Stimulated activated CD4-positive, alpha-beta T cell treated with anti-CD3 and anti-CD28 coated beads, Interleukin-2, amount 100 ng/mL, for 24 hours (primary cell): Measurements from ENCODE around the gene CNOT6.
"Not testable (repeated sequence)": the region's sequence is repeated elsewhere in the genome, so short reads cannot be mapped to it uniquely, and the experiment has no call there.

Experiments used
- DNase-seq, 2 donors: peaks; one replicate each; pipeline ENCODE4 v3.0.0-alpha.2; 2020

CNOT6 gene

DNA sequence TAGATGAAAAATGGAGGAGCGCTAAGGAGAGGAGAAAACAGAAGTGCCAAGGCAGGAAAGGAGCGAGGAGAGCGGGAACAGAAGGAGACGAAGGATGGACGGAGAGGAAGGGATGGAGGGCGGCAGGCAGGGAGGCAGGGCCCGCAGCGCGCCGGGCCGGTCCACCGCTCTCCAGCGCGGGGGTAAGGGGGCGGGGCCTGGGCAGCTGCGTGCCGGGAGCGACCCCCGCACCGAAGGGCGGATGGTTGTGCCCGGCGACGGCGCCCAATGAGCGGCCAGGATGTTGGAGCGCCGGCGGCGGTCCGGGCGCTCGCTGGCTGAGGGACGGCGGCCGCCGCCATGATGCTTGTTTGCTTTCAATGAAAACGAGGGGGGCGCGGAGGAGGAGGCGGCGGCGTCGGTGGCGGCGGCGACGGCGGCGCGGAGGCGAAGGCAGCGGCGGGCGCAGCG is at the start of gene CNOT6:
Gene CNOT6, plus strand, starts transcription at position 320 of the 450 bp plus-strand sequence. CDS start 34,898 bp downstream, outside the sequence.
- DNase-seq = peak; percentile 95 to 96

- DNase-seq = no peak
These were observed 39.4 kb upstream of the CNOT6 start for GRCh38 chr5:180454752-180455151.

DNA sequence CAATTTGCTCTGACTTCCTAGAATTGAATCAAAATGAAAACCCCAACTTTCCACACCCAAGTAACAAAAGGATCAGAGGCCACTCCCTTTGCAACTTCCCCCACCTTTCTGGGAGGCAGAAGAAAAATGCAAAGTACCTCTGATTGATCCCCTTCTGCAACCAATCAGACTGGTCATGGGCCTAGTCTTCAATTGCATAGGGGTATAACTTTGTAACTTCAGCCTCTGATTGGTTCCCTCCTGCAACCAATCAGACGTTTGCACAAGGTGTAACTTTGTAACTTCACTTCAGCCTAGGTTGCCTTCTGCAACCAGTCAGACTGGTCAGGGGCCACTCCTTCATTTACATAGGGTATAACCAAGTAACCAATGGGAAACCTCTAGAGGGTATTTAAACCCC is 38.3 kb upstream of the CNOT6 start:
- DNase-seq = no peak

DNA sequence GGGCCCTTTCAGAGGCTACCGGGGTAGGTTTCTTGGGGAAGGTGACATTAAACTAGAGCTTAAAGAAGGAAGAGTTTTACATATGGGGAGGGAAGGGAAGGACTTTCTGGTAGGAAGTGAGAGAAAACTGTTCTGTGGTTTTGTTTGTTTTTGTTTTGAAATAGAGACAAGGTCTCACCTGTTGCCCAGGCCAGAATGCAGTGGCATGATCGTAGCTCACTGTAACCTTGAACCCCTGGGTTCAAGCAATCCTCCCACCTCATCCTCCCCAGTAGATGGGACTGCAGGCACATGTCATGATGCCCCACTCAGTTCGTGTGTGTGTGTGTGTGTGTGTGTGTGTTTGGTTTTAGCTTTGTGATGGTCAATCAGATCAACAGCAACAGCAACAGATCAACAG is 37.4 kb upstream of the CNOT6 start:
- DNase-seq = no peak

DNA sequence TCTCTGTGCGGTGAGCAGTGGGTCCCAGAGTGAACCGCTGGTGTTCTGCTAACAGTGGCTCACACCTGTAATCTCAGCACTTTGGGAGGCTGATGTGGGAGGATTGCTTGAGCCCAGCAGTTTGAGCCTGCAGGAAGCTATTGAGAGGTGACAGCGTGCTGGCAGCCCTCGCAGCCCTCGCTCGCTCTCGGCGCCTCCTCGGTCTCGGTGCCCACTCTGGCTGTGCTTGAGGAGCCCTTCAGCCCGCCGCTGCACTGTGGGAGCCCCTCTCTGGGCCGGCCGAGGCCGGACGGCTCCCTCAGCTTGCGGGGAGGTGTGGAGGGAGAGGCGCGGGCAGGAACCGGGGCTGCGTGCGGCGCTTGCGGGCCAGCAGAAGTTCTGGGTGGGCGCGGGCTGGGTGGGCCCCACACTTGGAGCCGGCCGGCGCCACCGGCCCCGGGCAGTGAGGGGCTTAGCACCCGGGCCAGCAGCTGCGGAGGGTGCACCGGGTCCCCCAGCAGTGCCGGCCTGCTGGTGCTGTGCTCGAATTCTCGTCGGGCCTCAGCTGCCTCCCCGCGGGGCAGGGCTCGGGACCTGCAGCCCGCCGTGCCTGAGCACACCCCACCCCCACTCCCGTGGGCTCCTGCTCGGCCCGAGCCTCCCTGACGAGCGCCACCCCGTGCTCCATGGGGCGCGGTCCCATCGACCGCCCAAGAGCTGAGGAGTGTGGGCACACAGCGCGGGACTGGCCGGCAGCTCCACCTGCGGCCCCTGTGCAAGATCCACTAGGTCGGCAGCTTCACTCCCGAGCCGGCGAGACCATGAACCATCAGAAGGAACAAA is 35.1 kb upstream of the CNOT6 start:
- not testable (repeated sequence) for DNase-seq

GRCh38 chr5:180459674-180460142 is 34.5 kb upstream of the CNOT6 start:
- not testable (repeated sequence) for DNase-seq

DNA sequence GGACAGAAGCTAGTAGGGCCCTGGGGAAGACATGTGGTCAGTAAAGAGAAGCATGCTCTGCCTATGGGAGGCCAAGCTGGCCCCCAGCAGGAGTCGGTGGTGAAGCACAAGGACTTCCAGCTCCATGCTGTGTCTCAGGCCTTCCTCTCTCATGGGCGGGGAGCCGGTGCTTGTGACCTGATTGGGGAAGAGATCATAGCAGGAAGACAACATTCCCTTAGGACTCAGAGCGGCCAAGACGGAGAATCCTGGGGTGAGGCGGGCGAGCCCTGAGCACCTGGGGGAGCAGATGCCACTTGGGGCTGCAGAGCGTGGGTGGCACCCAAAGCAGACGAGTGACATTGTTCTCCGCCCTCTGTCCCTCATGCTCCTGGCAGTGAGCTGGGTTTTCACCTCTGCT is 33.3 kb upstream of the CNOT6 start:
- no peak for DNase-seq

- no peak for DNase-seq
These were observed 32.9 kb upstream of the CNOT6 start for GRCh38 chr5:180461303-180461702.

GRCh38 chr5:180463216-180463900 is 30.8 kb upstream of the CNOT6 start:
- no peak for DNase-seq

GRCh38 chr5:180463916-180464602 is 30.1 kb upstream of the CNOT6 start:
- DNase-seq = no peak

DNA sequence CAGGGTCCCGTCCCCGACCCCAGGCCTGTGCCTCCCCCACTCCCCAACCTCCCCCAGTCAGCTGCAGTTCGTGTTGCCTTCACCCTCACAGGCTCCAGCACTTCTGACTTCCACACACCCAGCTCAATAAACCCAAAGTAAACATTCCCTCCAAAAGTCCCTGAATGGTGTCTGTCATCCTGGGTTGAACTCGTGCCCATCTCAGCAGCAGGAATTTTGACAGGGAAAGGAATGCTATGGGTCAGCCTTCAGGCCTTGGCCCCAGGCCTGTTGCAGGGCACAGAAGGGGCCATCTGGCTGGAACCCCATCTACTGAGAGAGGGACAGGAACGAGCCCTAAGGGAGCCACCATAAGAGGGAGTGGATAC is 29.6 kb upstream of the CNOT6 start:
- DNase-seq = no peak

DNA sequence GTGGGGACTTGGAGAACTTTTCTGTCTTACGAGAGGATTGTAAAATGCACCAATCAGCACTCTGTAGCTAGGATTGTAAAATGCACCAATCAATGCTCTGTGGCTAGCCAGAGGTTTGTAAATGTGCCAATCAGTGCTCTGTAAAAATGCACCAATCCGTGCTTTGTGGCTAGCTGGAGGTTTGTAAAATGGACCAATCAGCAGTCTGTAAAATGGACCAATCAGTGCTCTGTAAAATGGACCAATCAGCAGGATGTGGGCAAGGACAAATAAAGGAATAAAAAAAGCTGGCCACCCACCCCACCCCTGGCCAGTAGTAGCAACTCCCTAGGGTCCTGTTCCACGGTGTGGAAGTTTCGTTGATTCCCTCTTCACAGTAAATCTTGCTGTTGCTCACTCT is 29.1 kb upstream of the CNOT6 start:
- DNase-seq = not testable (repeated sequence)

DNA sequence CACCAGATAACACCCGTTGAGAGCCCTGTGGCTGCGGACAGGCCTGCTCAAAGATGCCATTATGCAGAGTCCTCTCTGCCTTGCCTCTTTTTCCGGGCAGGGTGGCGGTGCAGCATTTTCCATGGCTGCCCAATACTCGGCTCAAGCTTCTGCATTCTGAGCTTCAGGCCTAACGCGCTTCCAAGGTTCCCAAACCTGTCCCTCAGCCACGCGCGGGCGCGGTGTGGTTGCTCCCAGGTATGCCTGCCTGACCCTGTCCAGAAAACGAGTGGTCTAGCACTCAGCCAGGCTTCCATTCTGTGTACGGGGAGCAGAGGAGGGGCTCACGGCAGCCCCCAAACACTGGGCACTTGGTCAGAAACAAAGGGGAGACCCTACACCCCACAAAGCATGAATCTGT is 27.9 kb upstream of the CNOT6 start:
- DNase-seq = no peak

- no peak for DNase-seq
These were observed 26.9 kb upstream of the CNOT6 start for GRCh38 chr5:180467028-180467975.

GRCh38 chr5:180467989-180468731 is 26.0 kb upstream of the CNOT6 start:
- no peak for DNase-seq

DNA sequence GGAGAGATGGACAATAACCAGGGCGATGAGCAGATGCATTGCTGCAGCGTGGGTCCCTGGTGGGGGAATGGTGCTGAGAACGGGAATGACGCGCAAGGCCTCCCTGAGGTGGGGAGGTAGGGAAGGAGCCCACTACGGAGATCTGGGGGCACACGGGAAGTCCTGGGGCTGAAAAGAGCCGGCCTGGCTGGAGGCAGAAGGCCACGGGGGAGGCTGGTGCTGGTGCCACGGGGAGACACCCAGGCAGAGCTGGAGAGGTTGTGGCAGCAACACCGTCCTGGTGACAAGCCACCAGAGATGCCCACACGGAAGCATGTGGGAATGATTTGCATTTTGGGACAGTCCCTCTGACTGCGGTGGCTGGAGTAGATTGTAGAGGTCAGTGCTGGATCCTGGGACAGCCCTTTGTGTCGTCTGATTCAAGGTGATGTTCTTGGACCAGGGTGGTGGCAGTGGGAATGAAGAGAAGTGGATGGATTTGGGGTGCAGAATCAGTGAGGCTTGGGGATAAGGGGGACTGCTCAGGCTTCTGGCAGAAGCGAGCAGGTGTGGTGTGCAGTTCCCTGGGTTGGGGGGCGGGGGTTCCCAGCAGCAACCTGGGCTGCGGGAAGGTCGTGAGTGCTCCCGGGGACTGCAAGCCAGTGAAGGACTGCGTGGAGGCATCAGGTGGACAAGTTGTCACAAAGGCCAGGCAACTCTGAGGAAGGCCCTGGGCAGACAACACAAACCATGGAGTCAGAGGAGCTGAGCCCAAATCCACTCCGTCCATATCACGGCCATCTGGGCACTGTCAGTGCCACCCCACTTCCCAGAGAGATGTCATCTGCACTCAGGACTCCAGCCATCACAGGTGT is 25.2 kb upstream of the CNOT6 start:
- DNase-seq = no peak

GRCh38 chr5:180469586-180469865 is 24.7 kb upstream of the CNOT6 start:
- DNase-seq = no peak

GRCh38 chr5:180469866-180470265 is 24.3 kb upstream of the CNOT6 start:
- no peak for DNase-seq

DNA sequence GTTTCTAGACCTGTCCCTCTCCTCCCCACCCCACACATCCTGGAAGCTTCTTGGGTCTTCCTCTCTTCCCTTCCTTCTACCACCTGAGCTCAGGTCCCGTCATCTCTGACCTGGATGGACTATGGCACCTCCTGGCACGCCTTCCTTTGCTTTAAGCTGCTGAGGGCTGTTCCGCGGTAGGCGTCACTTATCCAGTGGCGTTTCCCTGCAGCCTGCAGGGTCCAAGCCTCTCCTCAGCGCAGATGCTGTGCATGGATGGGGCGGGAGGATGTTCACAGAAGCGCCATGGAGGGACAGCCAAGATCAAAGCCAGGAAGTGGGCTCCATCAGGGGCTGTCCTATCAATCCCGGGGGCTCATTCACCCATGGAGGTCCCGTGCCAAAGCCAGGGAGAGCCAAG is 23.8 kb upstream of the CNOT6 start:
- DNase-seq = no peak

DNA sequence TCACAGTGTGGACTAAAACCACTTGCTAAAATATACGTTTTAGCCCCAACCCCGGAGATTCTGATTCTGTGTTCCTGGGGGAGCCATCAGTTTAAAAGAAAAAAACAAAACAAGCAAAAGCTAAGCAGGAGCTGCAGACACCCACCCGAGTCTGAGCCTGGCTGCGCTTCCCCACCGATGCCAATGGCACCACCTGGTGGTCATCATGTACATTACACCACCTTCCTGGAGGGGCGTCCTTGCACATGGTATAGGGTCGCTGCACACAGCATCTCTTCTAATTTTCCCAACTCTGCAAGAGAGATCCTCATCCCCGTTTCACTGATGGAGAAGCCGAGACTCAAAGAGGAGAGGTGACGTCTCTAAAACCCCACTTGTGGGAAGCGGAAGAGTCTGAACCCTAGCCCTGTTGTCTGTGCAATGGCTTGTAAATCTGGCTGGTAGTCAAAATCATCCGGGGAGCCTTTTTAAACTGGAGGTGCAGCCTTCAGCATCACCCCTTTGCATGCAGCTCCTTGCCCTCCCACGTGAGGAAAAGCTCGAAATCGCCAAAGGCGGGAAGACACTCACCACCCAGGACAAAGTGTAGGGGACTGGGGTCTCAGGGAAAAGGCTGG is 23.1 kb upstream of the CNOT6 start:
- DNase-seq = peak; percentile 55 to 61
